ENCODE results near the gene PBX2.

GRCh38 chr6:32190054-32190851 lies at the start of gene PBX2:
- TF ChIP-seq EZH2 (IDR thresholded peaks at IDR 0.05; ENCODE audit: insufficient read depth, poor library complexity, severe bottlenecking) (no peak), EZH2phosphoT487 (IDR thresholded peaks at IDR 0.05; ENCODE audit: insufficient read depth, low read depth) (no peak)
